ENCODE data around the gene B4GALT1.
"Not testable (repeated sequence)": the region's sequence is repeated elsewhere in the genome, so short reads cannot be mapped to it uniquely, and the experiment has no call there.

The B4GALT1 gene

DNA sequence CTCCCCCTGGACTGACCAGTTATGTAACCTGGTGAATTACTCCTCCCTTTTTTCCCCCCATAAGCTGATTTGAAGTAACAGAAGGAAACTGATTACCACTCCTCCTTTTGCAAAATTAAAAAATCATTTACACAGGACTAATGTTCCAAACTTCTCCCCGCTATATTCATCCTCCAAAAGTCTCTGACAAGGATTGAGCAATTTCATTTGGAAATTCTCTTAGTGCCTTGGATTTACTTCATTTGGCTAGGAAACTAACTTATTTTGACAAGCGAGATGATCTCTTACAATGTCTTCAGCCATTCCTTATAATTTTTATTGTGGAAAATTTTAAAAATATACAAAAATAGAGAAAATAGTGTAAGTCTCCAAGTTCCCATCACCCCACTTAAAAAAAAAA is 15.4 kb upstream of the B4GALT1 start:
- no peak for DNase-seq

DNA sequence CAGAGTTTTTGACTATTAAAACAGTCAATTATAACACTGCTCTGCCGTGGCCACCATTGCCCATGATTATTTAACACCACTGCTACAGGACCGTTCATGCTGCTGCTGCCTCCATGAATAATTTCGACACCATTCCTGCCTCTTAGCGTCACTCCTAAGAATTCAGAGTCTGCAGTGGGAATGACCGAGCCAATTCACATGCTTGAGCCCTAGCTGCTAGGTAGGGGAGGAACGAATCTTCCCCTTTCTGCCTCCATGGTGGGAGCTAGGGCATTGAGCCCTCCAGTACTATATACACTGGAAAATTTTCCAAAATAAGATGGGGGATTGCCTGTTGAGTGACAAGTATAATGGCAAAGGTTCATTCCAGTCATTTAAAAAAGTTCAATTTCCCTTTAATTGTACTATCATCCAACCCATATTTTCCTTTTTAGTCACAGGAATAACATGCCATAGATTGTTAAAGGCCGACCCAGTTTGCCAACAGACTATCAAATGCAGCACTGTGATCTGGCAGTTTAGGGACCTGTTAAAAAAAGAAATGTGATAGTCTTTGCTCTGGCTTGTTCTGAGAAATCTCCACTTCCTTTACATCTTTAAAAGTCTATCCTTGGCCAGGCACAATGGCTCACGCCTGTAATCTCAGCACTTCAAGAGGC is 13.5 kb upstream of the B4GALT1 start:
- DNase-seq: no peak

DNA sequence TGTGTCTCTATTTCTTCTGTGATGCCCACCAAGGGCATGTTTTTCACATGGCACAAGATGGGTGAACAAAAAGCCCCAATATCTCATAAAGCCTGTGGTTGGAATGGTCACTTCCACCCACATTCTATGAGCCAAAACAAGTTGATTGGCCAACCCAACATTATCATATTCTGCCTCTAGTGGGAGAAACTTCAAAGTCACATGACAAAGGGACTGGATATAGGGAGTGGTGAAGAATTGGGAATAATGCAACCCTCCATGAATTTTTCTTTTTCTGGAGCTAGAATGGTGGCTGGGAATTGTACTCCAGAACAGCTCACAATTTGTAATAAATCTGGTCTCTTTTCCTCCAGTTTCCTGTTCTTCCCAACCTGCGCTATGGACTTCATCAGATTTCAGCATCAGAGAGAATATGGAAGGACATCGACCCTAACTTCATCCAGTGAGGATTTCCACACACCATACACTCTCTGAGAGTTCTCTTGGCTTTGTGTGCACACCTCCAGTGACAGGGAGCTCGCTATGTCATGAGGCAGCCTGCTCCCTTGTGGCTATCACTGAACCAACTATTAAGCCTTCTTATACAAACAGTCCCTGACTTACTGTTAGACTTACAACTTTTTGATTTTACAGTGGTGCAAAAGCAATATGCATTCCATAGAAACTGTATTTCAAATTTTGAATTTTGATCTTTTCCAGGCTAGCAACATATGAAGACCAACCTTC is 12.0 kb upstream of the B4GALT1 start:
- DNase-seq: no peak

DNA sequence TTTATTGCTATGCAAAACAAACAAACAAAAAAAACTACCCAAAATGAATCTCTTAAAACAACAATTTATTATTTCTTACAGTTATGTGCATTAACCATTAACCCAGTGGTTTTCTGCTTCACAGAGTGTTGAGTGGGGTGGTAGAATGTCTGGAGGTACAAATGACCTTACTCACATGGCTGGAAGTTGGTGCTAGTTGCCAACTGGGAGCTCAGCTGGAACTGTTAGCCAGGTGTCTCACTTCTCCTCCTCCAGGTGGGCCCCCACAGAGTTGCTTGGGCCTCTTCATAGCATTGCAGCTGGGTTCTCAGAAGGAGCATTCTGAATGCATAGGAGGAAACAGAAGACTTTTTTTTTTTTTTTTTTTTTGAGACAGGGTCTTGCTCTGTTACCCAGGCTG is 10.5 kb upstream of the B4GALT1 start:
- no peak for DNase-seq

DNA sequence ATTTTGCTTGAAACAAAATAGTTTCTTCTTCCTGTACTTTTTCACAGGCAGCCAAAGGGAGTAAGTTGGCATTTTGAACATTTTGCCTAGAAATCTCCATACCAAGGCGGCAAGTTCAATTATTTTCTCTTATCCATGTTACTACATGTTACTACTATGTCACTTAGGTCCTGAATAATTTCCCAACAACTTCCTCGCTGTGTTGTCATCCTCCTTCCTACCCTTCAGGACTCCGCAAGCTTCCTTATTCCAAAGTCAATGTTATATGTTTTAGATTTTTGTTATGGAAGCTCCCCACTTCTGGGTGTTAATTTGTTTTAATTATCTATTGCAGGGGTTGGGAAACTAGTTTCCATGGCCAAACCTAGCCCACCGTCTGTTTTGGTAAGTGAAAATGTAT is 9.9 kb upstream of the B4GALT1 start:
- no peak for DNase-seq

DNA sequence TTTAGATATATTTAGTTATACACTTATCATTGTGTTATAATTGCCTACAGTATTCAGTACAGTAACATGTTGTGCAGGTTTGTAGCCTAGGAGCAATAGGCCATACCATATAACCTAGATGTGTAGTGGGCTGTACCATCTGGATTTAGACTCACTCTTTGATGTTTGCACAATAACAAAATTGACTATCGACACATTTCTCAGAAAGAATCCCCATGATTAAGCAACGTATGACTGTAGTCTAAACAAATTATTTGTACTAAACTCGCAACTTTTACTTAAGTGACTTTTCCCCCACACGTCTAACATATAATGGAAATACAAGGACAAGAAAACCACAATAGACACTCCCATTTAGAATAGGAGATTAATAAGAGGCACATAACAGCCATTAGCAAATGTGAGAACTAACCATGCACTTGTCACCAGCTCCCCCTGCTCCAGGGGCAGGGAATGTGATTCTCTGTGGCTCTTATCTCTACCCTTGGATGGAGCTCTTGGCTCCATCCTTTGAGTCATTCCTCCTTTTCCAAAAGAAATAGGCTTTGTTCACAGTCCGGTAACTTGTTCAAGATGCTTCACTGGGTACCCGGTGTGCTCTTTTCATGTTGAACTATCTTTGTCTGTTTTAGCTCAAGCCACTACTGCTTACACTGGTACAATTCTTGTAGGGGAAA is 8.7 kb upstream of the B4GALT1 start:
- DNase-seq: no peak

DNA sequence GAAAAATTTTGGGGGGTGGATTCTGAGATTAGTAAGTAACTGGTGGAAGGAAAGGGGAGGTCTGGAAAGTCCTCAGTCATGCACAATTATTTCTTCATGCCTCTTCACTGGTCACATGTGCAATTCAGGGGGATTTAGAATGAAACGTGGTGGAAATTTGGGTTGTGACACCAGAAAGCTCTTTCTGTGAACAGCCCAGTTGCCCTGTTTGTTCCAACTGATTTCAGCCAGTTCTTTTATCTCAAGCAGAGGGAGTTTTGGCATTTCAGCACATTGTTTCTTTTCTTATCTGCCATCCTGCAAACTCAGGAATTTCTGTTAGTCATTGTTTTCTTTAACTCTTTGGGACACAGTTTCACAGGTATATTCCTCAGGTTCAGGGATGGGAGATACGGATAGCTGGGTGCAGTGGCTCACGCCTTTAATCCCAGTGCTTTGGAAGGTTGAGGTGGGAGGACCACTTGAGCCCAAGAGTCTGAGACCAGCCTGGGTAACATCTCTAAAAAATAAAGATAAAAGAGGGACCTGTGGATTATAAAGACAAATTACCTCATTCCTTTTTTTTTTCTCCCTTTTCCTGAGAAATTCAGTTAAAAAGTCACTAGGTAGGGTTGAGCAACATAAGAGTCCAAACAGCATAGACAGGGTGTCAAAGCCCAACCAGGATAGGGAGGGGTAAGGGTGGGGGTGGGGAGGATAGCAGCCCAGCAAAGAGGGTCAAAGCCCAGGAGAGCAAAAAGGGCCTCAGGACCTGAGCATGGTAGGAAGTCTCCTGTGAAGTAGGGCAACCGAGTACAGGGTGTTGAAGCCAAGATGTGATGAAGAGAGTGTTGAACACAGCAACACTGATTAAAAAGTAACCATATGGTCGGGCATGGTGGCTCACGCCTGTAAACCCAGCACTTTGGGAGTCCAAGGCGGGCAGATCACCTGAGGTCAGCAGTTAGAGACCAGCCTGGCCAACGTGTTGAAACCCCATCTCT is 5.4 kb upstream of the B4GALT1 start:
- no peak for DNase-seq

DNA sequence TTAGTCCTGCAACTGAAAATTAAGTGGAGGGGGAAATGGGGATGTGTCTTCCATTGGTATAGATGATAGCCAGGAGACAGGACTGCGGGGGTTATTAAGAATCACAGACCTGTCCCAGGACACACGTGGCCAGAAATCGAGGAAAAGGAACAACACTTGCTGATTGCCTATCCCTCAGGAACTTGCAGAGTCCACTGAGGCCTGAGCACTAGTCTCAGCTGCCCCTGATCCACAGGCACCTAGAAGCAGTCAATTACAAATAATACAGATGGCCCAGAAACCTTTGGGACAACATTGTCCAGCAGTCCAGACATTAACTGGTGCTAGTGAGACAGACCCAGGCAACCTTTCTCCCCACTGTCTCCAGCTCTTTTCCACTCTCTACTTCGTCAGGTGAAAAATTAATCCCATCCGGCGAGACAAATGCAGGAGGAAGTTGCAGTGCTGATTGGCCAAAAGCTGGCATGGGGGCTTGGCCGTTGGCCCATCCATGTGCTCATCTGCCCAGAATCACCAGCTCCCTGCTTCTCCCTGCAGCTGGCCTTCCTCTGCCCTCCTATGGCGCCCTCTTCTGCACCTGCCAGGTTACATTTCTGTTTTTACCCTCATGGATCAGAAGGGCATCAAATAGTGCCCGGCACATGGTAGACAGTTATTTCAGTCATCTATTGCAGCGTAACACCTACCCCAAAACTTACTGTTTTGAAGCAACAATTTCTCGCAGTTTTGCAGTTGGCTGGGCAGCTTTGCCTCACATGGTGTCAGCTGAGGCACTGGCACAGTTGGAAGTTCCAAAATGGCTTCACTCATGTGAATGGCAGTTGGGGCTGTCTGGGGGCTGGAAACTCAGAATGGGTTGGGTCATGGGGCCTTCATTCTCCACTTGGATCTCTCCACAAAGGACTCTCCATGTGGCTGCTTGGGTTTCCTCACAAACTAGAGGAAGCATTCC is 3.6 kb upstream of the B4GALT1 start:
- DNase-seq: no peak

DNA sequence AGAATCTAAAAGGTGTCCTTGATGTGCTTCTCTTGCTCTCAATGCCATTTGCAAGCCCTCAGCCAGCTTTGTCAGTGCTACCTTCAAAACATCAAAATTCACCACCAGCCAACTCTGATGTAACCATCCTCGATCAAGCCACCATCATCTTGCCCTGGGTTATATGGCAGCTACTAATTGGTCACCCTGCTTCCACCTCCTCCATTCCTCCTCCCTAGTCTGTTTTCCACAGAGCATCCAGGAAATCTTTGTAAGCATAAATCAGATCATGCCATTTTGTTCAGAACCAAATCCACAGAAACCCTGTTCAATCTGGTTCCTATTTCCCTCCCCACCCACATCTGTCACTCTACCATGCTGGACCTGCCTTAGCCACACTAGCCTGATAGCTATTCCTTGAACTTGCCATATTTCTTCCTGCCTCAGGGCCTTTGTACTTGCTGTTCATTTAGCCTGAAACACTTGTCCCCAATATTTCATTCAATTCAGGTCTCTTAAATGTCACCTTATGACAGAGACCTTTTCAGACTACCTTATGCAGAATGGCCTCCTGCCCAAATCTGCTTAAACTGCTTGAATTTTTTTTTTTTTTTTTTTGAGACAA is 1.9 kb upstream of the B4GALT1 start:
- no peak for DNase-seq

DNA sequence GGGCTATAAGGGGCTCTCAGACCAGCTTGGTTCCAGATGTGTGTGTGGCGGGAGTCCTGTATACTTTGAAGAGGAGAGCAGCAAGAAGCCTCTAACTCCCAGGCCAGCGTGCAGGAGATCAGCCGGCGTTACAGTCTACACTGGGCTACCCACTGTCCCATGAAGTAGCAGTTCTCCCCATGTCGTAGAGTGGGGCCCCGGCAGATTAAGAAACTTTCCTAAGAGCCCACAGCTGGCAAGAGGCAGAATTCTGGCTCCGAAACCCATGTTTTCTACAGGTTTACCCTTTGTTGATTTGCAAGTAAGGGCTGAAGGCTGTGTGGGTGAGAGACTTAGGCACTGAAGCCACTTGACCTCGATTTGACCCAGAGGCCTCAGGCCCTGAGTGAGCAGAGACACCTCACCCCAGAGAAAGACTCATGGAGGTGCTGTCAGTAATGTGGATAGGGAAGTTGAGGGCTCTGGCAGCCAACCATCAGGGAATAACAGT is 881 bp upstream of the B4GALT1 start:
- DNase-seq: no peak

DNA sequence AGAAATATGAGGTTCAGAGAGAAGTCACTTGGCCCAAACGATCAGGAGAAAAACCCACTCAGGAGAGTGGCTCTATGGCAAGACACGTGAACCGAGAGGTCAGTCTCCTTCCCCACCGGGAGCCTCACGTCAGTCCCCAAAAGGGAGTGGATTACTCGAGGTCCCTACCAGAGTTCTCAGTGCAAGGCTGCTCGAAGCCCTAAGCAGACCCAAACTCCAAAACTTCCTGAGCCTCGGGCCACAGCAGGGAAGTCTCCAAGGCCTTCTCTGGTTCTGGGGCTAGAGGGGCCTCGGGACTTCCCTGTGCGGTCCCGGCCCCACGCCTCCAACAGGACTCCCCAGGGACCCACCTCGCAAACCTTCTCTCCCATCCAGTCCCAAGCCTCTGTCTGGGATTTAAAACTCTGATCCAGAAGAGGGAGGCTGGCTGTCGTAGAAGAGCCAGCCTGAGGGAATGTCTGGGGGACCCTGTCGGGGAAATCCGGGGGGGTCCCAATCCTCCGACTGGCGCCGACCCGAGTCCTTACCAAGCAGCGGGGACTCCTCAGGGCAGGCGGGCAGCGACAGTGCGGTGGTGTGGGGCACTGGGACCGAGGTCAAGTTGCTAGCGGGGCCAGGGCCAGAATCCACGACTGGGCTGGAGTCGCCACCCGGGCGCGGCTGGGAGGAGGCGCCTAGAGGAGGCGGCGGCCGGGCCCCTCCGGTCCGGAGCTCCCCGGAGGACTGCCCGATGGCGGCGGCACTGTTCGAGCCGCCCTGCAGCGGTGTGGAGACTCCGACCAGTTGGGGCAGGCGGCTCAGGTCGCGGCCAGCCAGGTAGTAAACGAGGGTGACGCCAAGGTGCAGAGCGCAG is 679 bp downstream of the B4GALT1 start:
- no peak for DNase-seq

DNA sequence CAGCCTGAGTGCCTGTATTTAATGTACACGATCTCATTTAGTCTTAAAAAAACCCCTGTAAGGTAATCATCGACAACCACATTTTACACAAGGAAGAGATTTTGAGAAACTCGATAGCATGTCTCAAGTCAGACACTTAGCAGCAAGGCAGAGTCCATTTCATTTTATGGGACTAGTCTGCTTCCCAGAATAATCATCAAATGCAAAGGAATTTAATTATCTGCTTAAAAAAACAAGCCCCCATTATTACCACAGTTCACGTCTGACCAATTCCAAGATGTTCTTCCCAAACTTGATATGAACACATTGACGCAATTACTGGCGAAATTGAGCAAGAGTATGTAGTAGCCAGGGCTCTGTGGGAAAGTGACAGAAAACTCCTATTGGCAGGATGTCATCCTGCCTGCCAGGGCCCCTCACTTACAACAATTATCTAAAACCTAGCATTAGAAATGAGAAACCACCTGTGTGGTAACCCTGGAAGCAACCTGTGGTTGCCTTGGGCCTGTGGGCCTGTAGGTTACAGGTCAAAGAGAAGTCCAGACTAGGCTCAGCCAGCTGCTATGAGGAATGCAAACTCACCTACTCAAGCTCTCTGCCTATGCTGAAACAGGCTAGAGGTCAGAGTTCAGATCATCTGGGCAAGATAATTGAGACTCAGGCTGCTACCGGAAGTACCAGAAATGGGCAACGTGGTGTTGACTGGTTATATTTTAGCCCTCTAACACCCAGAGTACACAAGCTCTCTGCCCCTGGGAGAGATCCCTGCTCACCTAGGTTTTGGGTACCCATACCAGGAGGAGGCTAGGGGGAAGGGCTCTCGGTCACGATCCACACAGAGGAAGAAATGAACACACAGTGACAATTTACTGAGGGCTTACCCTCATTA is 1.6 kb downstream of the B4GALT1 start:
- DNase-seq: no peak

DNA sequence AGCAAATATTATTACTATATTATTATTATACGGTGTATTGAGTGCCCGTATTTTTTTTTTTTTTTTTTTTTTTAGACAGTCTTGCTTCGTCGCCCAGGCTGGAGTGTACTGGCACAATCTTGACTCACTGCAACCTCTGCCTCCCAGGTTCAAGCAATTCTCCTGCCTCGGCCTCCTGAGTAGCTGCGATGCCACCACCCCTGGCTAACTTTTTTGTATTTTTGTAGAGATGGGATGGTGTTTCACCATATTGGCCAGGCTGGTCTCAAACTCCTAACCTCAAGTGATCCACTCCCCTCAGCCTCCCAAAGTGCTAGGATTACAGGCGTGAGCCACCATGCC is 2.2 kb downstream of the B4GALT1 start:
- DNase-seq: not testable (repeated sequence)

DNA sequence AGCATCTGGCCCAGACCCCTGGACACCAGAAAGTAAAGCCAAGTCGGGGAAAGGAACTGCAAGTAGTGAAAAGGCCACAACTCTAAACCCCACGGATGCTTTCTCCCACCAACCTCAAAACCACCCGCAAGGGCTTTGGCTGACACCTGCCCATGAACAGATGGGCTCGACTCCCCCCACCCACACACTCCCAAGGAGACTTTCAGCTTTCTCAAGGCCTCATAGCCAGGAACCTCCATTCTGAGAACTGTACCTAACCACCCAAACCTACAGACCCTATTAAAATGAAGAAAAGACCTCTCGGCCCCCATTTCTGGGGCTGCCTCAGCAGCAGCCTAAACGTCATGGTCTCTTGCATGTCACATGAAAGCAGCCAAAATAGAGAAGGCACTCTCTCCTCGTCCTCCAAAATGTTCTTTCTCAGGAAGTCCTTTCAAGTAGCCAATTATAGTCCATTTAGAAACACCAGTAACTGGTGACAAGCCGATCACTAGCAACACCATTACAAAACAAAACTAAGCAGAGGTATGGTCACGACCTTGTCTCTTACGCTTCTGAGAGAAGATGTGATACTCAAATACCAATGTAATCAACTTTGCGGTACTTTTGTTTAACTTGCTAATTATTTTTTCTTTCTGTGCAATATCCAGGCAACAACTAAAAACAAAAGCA is 2.9 kb downstream of the B4GALT1 start:
- no peak for DNase-seq

DNA sequence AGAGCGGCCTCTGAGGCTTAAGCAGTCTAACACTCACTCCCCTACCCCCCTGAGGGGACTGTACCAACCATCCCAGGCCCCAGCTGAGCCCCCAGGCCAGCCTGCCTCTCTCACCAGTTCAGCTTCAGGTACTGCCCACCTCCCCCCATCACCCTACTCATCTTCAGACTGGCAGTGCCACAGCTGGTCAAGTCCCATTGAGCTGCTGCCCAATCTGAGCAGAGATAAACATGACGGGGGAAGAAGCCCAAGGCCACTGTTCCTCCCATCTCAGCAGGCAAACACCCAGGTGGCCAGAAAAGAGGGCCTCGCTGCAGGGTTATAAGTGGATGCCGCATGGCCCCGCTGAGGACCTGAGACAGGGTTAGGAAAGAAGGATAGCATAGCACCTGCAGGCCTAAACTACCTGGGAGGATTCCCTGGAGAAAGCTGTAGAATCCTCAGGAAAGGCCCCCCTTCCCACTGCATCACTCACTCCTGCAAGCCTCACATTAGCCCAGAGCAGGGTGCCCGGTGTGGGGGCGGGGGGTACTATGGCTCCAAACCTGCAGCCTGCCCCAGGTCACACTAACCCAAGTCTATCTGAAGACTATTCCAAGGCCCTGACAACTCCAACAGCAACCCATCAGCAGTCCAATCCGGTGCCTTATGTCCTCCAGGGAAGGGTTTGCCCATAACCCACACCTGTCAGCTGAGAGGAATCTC is 3.6 kb downstream of the B4GALT1 start:
- no peak for DNase-seq

DNA sequence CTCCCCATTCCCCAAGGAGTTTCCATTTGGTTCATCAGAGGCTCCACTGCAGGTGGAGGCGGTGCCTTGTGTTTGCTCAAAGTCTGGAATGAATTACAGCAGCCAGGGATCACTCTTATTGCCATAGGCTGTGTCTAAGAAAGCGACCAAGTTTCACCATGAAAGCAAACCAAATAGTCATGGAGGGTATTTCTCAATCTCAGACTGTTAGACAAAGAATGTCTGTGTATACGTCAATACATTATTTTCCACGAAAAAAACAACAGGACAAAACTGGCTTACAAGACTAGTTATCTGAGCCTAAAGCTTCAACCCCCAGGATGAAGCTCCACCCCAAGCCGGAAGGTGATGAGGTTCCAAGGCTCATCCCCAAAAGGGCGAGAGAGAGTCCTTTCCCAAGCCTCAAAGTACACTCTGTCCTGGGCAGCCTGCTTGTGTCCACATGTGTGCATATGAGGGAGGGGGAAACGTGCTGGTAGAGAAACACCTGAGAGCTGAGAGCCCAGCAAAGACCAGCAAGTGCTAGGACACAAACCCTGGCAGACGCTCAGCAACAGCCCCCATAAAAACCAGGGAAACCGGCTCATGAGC is 4.3 kb downstream of the B4GALT1 start:
- DNase-seq: no peak

DNA sequence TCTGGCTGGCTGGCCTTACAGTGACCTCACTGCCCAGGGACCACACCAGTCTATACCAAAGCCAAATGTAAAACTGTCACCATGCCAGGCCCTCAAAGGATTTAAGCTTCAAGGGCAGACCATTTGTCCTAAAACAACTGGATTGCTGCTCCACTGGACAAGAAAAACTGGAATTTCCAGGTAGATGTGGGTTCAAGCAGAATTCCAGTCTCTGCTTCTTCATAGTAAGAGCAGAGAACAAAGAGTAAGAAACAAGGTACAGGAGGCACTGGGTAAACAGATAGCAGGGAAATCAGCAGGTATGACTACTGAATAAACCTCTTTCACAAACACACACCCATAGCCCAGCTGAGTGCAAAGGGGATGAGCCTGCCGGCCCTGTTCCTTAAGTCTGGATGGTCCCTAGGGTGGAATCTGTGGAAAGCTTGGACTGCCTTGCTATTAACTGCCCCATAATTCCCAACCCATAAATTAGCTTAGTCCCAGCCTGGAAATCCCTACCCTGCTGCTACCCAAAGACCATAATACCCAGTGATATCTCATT is 5.5 kb downstream of the B4GALT1 start:
- no peak for DNase-seq

Data from NCI-H2171 (cell line).